HG02798 (cell line): ENCODE data around the gene CNN2.

Experiments
- ATAC-seq: cut with Tn5 transposase; IDR thresholded peaks from one replicate; pipeline ENCODE4 v1.9.1; 2021; ENCODE audit warnings: mild to moderate bottlenecking; ENCODE audit not compliant: unreplicated experiment, poor library complexity

The CNN2 gene

GRCh38 chr19:1025960-1026782, at the start of gene CNN2:
Gene CNN2 (plus strand): TSS chr19:1026608. CDS start chr19:1026662, 54 bp downstream.
- ATAC-seq, result peak; percentile 64

- no peak for ATAC-seq
Observed at GRCh38 chr19:977058-977464, 49.3 kb upstream of the CNN2 start.

GRCh38 chr19:979318-979741, 47.1 kb upstream of the CNN2 start:
- ATAC-seq, result no peak

GRCh38 chr19:980133-980998, 46.0 kb upstream of the CNN2 start:
- ATAC-seq, result no peak

GRCh38 chr19:982567-983170, 43.7 kb upstream of the CNN2 start:
- ATAC-seq, result peak; percentile 60

GRCh38 chr19:984165-984967, 42.0 kb upstream of the CNN2 start, which contains the start of gene WDR18:
Gene WDR18 (plus strand): TSS chr19:984345. CDS start chr19:984354, 9 bp downstream.
- peak; percentile 87 for ATAC-seq

GRCh38 chr19:986083-986482, 40.3 kb upstream of the CNN2 start:
- ATAC-seq, result no peak

GRCh38 chr19:988081-988480, 38.3 kb upstream of the CNN2 start:
- no peak for ATAC-seq

GRCh38 chr19:988510-988909, 37.9 kb upstream of the CNN2 start:
- no peak for ATAC-seq

GRCh38 chr19:989381-990081, 36.9 kb upstream of the CNN2 start:
- ATAC-seq, result no peak

- ATAC-seq, result no peak
Observed at GRCh38 chr19:990119-990571, 36.3 kb upstream of the CNN2 start.

GRCh38 chr19:990746-991145, 35.7 kb upstream of the CNN2 start:
- no peak for ATAC-seq

GRCh38 chr19:991174-991931, 35.1 kb upstream of the CNN2 start:
- no peak for ATAC-seq

GRCh38 chr19:991932-992669, 34.3 kb upstream of the CNN2 start:
- ATAC-seq, result no peak

GRCh38 chr19:992670-993055, 33.7 kb upstream of the CNN2 start:
- ATAC-seq, result no peak

GRCh38 chr19:993361-993830, 33.0 kb upstream of the CNN2 start:
- ATAC-seq, result no peak

- no peak for ATAC-seq
Observed at GRCh38 chr19:993831-994393, 32.5 kb upstream of the CNN2 start.
